ENCODE results near the gene EIF4A2.
A peak's percentile ranks its signal among the peaks of the same experiment; 100 is the strongest.

EIF4A2 gene

GRCh38 chr3:186785495-186786018, 2.2 kb downstream of the EIF4A2 start:
- Histone ChIP-seq H3K79me1 (ENCODE audit: low read depth, low read length) (no peaks in the 10 kb centered on the region), H3K9me3 (replicated peaks in 1 of 2; ENCODE audit: control insufficient read depth in 2 of 2, insufficient read depth in 1 of 2, low read depth in 1 of 2, low read length in 2 of 2) (no peaks in the 10 kb centered on the region), H3K36me3 (replicated peaks in 1 of 2; ENCODE audit: control insufficient read depth in 2 of 2, insufficient read depth in 2 of 2, low read length in 2 of 2) (peaks cover 36 to 66% of the 10 kb centered on the region in 2 donors), H4K91ac (ENCODE audit: low read depth, low read length, poor library complexity) (no peak overlapping the region), H3K14ac (ENCODE audit: low read length) (no peak overlapping the region), H2BK5ac (ENCODE audit: low read length) (no peak overlapping the region), H2AK5ac (ENCODE audit: low read depth, low read length) (no peak overlapping the region), H4K8ac (ENCODE audit: low read depth, low read length) (no peak overlapping the region), H3K4me2 (ENCODE audit: insufficient read depth, low read length, poor library complexity, severe bottlenecking) (peak overlapping the region; percentile 56), H3K9ac (ENCODE audit: low read depth, low read length, poor library complexity) (no peak overlapping the region), H3K4ac (ENCODE audit: low read length) (no peak overlapping the region), H2AFZ (ENCODE audit: low read length) (no peak overlapping the region), H2BK120ac (ENCODE audit: low read depth, low read length) (no peak overlapping the region), H3K27me3 (ENCODE audit: control insufficient read depth in 3 of 3, insufficient read depth in 3 of 3, low read depth in 1 of 3, low read length in 3 of 3) (no peaks in the 10 kb centered on the region), H3K18ac (ENCODE audit: low read length) (no peak overlapping the region), H3K27ac (replicated peaks; ENCODE audit: low read length) (no peak overlapping the region), H2BK15ac (ENCODE audit: low read length) (no peak overlapping the region), H3K23ac (ENCODE audit: low read depth, low read length, poor library complexity) (no peak overlapping the region), H3K4me1 (ENCODE audit: control insufficient read depth in 2 of 2, insufficient read depth in 1 of 2, low read depth in 1 of 2, low read length in 2 of 2) (peaks cover 1 to 11% of the 10 kb centered on the region in 2 donors), H2BK12ac (ENCODE audit: low read length) (no peak overlapping the region), H3K4me3 (ENCODE audit: low read length in 2 of 2) (peak overlapping the region; percentile 71 to 87)
- no peak for DNase-seq (ENCODE audit: low spot score)
- no CpG with 5 or more reads among the region's 7 CpGs for WGBS, 2 donors (ENCODE audit: extremely low coverage in 2 of 2, insufficient read length in 2 of 2, insufficient replicate concordance in 1 of 2)

- no peak overlapping the region for H3K4ac ChIP-seq (ENCODE audit: low read length)
- no peak overlapping the region for H2BK5ac ChIP-seq (ENCODE audit: low read length)
- no peak for DNase-seq (ENCODE audit: low spot score)
- no peak overlapping the region for H3K27ac ChIP-seq (replicated peaks; ENCODE audit: low read length)
- H3K36me3 ChIP-seq (replicated peaks in 1 of 2; ENCODE audit: control insufficient read depth in 2 of 2, insufficient read depth in 2 of 2, low read length in 2 of 2) = peaks cover 38 to 80% of the 10 kb centered on the region in 2 donors
- peak overlapping the region; percentile 26 for H3K4me2 ChIP-seq (ENCODE audit: insufficient read depth, low read length, poor library complexity, severe bottlenecking)
- WGBS, 2 donors (ENCODE audit: extremely low coverage in 2 of 2, insufficient read length in 2 of 2, insufficient replicate concordance in 1 of 2) = no CpG with 5 or more reads among the region's 3 CpGs
- peaks cover 1 to 11% of the 10 kb centered on the region in 2 donors for H3K4me1 ChIP-seq (ENCODE audit: control insufficient read depth in 2 of 2, insufficient read depth in 1 of 2, low read depth in 1 of 2, low read length in 2 of 2)
- no peak overlapping the region for H2BK120ac ChIP-seq (ENCODE audit: low read depth, low read length)
- no peak overlapping the region for H3K9ac ChIP-seq (ENCODE audit: low read depth, low read length, poor library complexity)
- no peak overlapping the region for H4K91ac ChIP-seq (ENCODE audit: low read depth, low read length, poor library complexity)
- H3K79me1 ChIP-seq (ENCODE audit: low read depth, low read length) = no peaks in the 10 kb centered on the region
- no peak overlapping the region for H3K4me3 ChIP-seq (ENCODE audit: low read length in 2 of 2)
- H3K18ac ChIP-seq (ENCODE audit: low read length) = no peak overlapping the region
- no peak overlapping the region for H2BK12ac ChIP-seq (ENCODE audit: low read length)
- H3K9me3 ChIP-seq (replicated peaks in 1 of 2; ENCODE audit: control insufficient read depth in 2 of 2, insufficient read depth in 1 of 2, low read depth in 1 of 2, low read length in 2 of 2) = no peaks in the 10 kb centered on the region
- H4K8ac ChIP-seq (ENCODE audit: low read depth, low read length) = no peak overlapping the region
- no peaks in the 10 kb centered on the region for H3K27me3 ChIP-seq (ENCODE audit: control insufficient read depth in 3 of 3, insufficient read depth in 3 of 3, low read depth in 1 of 3, low read length in 3 of 3)
- H2BK15ac ChIP-seq (ENCODE audit: low read length) = no peak overlapping the region
- no peak overlapping the region for H2AK5ac ChIP-seq (ENCODE audit: low read depth, low read length)
- H3K23ac ChIP-seq (ENCODE audit: low read depth, low read length, poor library complexity) = no peak overlapping the region
- H2AFZ ChIP-seq (ENCODE audit: low read length) = no peak overlapping the region
- no peak overlapping the region for H3K14ac ChIP-seq (ENCODE audit: low read length)
These were observed 3.5 kb downstream of the EIF4A2 start for GRCh38 chr3:186786922-186787321.

GRCh38 chr3:186787642-186788481, 4.5 kb downstream of the EIF4A2 start:
- WGBS, 2 donors (ENCODE audit: extremely low coverage in 2 of 2, insufficient read length in 2 of 2, insufficient replicate concordance in 1 of 2) = no CpG with 5 or more reads among the region's 15 CpGs
- Histone ChIP-seq H3K4me1 (ENCODE audit: control insufficient read depth in 2 of 2, insufficient read depth in 1 of 2, low read depth in 1 of 2, low read length in 2 of 2) (peaks cover 1 to 11% of the 10 kb centered on the region in 2 donors), H3K23ac (ENCODE audit: low read depth, low read length, poor library complexity) (no peak overlapping the region), H3K27ac (replicated peaks; ENCODE audit: low read length) (no peak overlapping the region), H2BK12ac (ENCODE audit: low read length) (no peak overlapping the region), H2AFZ (ENCODE audit: low read length) (no peak overlapping the region), H3K36me3 (replicated peaks in 1 of 2; ENCODE audit: control insufficient read depth in 2 of 2, insufficient read depth in 2 of 2, low read length in 2 of 2) (peaks cover 38 to 89% of the 10 kb centered on the region in 2 donors), H4K8ac (ENCODE audit: low read depth, low read length) (no peak overlapping the region), H3K4me2 (ENCODE audit: insufficient read depth, low read length, poor library complexity, severe bottlenecking) (no peak overlapping the region), H2BK120ac (ENCODE audit: low read depth, low read length) (no peak overlapping the region), H3K14ac (ENCODE audit: low read length) (no peak overlapping the region), H3K9ac (ENCODE audit: low read depth, low read length, poor library complexity) (no peak overlapping the region), H4K91ac (ENCODE audit: low read depth, low read length, poor library complexity) (no peak overlapping the region), H3K79me1 (ENCODE audit: low read depth, low read length) (no peaks in the 10 kb centered on the region), H2BK15ac (ENCODE audit: low read length) (no peak overlapping the region), H3K4ac (ENCODE audit: low read length) (no peak overlapping the region), H3K27me3 (ENCODE audit: control insufficient read depth in 3 of 3, insufficient read depth in 3 of 3, low read depth in 1 of 3, low read length in 3 of 3) (no peaks in the 10 kb centered on the region), H3K9me3 (replicated peaks in 1 of 2; ENCODE audit: control insufficient read depth in 2 of 2, insufficient read depth in 1 of 2, low read depth in 1 of 2, low read length in 2 of 2) (no peaks in the 10 kb centered on the region), H2AK5ac (ENCODE audit: low read depth, low read length) (no peak overlapping the region), H3K4me3 (ENCODE audit: low read length in 2 of 2) (no peak overlapping the region), H2BK5ac (ENCODE audit: low read length) (no peak overlapping the region), H3K18ac (ENCODE audit: low read length) (no peak overlapping the region)
- no peak for DNase-seq (ENCODE audit: low spot score)
